NCI-H1105 treated with DMSO at 0.1 percent for 48 hours (cell line): ENCODE results near the gene DPP6.

ENCODE experiments used
- DNase-seq: peaks from one replicate; lab custom pipeline; 2025; lab: John Stamatoyannopoulos, UW

Gene DPP6

GRCh38 chr7:154699417-154699816, 647.2 kb downstream of the DPP6 start:
- DNase-seq, result no peak

DNA sequence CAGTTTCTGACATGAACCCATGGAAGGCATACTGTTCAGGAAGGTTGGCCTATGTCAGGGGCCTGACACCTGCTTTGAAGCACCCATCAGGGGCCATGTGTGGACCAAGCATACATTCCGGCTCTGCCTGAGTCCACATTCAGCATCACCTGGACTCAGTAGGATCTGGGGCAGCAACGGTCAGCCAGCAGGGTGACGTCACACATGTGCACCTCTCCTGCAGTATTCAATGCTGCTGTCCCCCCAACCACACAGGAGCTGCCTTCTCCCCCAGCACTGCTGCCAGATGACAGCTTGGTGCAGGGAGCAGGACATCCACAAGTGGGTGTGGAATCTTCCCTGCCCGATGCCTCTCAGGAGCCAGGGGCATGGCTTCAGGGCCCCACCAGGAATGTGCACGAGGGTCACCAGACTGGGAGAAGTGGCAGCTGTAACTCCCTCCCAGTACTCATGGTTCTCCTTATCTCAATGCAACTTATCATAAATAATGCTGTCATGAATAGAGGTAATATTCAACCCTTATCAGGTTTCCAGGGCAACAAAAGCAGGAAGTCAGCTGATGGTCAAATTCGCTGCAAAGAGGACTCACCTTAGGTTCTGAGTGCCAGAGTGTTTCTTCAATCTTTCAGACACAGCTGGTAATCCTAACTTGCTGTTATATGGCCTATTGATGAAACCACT, 657.8 kb downstream of the DPP6 start:
- DNase-seq, result no peak

DNA sequence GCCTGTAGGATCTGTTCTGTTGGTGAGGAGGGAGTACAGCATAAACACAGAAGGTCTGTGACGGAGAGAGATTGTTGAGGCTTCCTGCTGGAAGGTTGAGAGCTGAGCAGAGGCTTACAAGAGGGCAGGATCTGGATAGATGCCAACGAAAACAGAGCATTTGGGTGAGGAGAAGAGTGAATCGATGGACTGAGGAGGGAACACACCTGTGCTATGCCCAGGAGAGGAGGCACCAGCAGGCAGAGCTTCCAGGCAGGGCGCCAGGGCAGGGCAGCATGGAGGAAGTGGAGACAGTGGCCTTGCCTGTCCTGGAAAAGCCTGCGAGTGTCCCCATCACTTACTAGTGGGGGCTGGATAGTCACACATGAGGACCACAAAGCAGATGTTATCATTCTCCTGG, 667.8 kb downstream of the DPP6 start:
- peak; percentile 80 for DNase-seq

- DNase-seq, result no peak
Measured at GRCh38 chr7:154721086-154721485, 668.9 kb downstream of the DPP6 start.

DNA sequence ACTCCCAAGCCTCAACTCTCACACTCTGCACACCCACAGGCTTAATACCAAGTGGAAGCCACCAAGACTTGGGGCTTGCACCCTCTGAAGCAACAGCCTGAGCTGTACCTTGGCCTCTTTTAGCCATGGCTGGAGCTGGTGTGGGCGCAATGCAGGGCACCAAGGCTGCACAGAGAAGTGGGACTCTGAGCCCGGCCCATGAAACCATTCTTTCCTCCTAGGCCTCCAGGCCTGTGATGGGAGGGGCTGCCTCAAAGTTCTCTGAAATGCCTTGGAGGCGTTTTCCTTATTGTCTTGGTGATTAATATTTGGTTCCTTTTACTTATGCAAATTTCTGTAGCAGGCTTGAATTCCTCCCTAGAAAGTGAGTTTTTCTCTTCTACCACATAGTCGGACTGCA, 674.2 kb downstream of the DPP6 start:
- no peak for DNase-seq

DNA sequence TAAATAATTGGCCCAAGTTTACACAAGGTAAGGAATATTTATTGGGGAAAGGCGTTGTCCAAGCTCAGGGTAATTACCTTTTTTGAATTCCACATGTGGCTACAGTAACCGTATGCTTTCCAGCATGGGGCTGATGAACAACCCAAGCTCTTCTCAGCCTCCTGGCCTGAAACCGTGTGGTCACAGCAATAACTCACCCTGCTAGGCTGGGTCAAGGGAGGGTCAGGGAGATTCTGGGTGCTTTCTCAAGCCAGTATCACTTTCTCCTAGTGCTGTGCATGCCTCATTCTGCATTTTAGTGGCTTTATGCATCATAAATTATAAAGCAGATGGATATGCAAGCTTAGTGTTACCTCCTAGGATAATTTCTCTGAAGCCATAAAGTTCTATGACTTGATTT, 676.9 kb downstream of the DPP6 start:
- no peak for DNase-seq

- no peak for DNase-seq
Measured at GRCh38 chr7:154735766-154736165, 683.6 kb downstream of the DPP6 start.

- no peak for DNase-seq
Measured at GRCh38 chr7:154736389-154736788, 684.2 kb downstream of the DPP6 start.

DNA sequence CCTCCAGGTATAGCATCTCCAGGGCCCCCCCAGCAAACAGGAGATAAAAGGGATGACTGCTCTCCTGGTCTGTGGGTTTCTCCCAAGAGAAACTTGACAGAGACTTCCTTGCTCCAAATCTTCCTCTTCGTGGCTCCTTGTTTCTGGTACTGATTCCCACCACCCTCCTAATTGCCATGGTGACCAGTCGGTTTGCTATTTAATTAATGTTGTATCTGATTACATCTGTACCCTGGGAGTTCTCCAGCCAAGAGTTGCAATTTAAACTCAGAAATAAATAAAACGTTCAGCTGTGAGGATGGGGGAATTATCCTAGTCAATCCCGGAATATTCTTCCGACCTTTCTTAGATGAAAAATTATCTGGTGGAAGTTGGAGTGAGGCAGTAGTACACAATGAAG, 686.0 kb downstream of the DPP6 start:
- no peak for DNase-seq

DNA sequence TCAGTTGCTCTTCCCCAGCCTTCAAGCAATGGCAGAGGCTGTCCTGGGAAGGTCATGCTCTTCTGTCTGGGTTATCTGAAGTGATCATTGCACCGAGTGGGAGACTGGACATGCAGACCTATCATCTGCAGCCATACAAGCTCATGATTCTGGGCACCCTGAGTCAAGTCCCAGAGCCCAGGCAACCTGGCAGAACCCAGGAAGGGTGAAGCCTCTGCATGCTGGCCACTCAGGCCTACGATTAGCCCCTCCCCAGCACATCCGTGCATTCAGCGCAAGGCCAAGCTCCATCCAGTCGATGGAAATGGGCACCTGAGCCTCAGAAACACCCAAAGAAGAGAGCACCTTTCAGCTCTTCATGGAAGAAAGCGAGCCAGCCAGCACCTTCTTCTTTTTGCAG, 688.9 kb downstream of the DPP6 start:
- no peak for DNase-seq

GRCh38 chr7:154743206-154743605, 691.0 kb downstream of the DPP6 start:
- DNase-seq, result no peak

DNA sequence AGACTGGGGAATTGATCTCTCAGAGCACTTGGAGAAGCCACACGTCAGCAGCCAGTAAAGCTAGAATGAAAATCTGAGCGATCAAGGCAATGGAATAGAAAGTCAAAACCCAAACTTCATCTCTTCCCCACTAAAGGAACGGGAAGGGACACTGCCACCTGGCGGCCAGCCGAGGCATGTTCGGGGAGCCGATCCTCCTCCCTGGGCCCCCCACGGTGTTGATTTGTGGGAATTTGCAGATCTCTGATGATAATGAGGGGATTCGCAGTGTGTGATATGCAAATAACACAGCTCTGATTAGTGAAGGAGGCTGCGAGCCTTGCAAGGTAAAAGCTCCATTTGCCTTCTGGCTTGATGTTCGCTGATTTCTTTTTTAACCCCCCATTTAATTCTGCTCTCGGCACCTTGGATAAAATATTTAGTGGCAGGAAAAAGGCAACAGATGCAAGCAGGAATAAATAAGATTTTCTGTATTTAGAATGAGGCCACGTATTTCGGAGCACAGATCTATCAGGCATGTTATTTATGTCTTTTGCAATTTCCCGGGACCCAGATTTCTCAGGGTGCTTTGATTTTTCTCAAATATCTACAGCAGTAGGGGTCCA, 692.2 kb downstream of the DPP6 start:
- peak; percentile 55 for DNase-seq

DNA sequence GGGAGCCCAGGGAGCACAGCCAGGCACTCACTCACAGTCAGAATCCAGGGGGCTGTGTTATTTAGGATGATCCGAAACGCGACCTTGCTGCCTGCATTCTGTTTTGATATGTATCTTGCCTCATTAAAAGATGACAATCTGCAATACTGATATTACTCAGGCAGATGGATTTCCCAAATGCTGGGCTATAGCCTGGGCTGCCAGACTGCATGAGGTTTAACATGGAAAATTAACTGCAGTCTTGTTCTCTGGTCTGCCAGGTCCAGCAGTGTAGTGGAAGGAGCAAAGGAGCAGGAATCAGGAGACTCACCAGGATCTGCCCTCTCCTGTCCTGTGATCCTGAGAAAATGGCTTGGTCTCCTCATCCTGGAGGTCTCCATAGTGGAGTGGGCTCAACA, 692.7 kb downstream of the DPP6 start:
- DNase-seq, result no peak

DNA sequence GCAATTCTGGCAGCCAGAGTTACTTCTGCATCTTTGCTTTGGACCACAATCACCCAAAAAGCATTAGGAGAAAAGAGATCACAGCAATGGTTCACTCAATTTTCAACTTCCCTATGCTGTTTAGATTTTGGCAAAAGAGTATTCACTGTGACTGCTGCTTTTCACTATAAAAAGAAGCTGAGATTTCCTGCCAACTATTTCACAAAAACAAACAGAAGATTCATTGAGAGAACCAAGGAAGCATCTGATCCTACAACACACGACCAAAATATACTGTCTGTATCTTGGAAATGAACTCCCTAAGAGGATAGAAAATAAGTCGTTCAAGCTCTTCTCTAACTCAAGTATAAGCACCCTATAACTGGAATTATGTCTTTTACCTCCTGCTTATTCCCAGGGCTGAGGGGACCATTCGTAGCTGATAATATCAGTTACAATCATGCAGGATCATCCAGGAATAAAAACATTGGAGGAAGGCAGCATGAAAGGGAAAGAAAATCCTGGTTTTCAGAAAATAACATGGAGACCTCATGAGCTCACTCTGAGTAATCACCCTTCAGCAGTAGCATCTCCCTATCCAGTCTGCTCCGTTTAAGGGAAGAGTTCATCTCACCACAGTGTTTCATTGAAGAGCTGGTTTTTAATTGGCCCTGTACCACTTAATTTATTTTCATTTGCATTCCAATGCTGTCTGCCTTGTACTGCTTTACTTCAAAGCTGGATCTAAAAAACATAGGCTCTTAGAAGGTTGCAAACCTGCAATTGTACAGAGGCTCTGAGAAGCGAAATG, 694.6 kb downstream of the DPP6 start:
- no peak for DNase-seq

- DNase-seq, result no peak
Measured at GRCh38 chr7:154748089-154748786, 696.0 kb downstream of the DPP6 start.

DNA sequence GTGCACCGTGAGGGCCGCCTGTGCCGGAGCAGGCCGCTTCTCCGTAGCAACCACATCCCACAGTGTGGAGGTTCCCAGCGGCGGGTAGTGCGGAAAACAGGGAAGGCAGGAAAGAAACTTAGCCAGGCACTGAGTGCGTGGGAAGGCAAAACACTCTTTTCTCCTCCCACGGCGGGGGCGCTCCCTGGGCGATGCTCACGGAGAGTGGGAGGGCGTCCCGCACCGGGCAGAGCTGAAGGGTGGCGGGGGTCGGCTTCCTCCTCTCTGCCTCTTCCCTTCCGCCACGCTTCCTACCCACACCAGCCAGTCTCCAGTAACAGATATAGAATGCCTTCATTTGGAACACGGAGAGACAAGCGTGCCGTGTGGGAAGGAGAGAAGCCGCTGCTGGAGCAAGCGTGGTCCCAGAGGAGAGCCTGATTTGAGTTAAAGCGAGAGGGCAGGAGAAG, 698.2 kb downstream of the DPP6 start:
- DNase-seq, result no peak

- no peak for DNase-seq
Measured at GRCh38 chr7:154753226-154753625, 701.0 kb downstream of the DPP6 start.

DNA sequence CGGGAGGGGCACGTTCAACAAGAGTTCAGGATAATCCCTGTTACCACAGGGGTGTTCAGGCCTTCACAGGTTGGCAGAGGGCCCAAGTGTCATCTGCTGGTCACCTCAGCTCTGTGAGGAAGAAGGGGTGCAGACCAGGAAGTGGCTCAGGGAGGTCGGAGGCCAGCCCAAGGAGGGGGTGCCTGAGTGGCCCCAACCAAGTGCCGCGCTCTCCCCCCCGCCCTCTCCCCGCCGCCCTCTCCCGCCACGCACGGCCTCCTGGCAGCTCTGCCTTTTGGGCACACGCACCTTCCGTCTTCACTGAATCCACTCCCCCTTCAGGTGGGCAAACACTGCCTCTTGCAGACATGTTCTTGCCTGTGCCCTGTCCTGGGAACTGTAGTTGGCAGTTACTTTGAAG, 705.6 kb downstream of the DPP6 start:
- DNase-seq, result no peak

DNA sequence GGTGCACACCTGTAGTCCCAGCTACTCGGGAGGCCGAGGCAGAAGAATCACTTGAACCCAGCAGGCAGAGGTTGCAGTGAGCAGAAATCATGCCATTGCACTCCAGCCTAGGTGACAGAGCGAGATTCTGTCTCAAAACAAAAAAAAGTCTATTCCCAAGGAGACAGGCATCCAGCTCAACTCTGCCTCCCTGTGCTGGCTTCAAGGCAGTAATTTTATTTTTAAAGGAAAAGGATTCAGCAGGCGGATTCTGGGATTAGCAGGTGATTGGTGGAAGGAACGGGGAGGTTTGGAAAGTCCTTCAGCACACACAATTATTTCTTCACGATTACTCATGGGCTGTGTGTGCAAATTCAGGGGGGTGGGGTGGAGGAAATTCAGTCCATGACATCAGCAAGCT, 707.8 kb downstream of the DPP6 start:
- no peak for DNase-seq

DNA sequence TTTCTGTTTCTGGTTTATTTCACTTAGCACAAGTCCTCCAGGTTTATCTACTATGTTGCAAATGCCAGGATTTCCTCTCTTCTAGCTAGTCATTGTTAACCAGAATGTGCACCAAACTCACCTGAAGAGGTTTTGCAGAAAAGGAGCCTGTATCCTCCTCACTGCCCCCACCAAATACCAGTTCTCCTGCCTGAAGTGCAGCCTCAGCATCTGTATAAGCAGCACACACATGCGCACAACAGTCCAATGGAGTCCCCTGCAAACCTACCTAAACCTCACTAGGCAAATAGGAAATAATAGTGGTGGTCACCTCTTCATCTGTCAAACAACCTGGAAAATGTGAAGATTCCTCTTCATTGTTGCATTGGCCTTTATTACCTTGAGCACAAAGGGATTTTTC, 712.9 kb downstream of the DPP6 start:
- no peak for DNase-seq

GRCh38 chr7:154767142-154767541, 714.9 kb downstream of the DPP6 start:
- no peak for DNase-seq

DNA sequence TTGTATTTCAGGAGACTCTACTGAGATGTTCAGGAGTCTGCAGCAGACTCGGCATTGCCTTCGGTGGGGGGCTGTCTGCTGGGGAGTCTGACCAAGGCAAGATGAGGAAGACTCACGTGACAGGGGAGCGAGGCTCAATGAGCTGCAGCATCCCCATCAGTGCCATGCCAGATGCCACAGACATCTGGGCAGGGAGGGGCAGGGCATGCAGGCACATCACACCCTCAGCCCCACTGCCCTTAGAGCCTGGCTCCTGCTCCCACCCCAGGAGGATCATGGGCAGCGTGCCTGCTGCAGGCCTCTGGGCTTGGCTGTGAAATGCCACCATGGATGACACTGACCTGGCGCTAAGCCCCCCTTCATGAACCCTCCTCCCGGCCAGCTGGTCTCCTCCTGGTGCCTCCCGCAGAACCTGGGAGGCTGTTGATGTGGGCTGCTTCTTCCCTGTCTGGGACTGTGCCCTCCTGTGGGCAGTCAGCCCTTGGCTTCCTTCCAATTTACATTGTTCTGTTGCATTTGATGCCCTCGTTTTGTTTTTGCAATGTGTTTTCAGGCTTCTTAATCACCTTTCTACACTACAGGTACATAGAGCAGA, 715.7 kb downstream of the DPP6 start:
- peak; percentile 15 for DNase-seq
